ENCODE measurements around the gene S100Z.
"Not testable (repeated sequence)": the region's sequence is repeated elsewhere in the genome, so short reads cannot be mapped to it uniquely, and the experiment has no call there.

Gene S100Z

GRCh38 chr5:76874088-76874581, 24.3 kb downstream of the S100Z start:
- no peak overlapping the region for H3K4me3 ChIP-seq (ENCODE audit: low read depth, low read length)
- DNase-seq, result no peak
- H3K27ac ChIP-seq, result no peak overlapping the region
- H3K36me3 ChIP-seq, result no peaks in the 10 kb centered on the region
- no peaks in the 10 kb centered on the region for H3K27me3 ChIP-seq (ENCODE audit: insufficient read depth, low read depth, severe bottlenecking)
- TF ChIP-seq CTCF (IDR thresholded peaks at IDR 0.05; ENCODE audit: low read depth, low read length), result no peak
- H3K9me3 ChIP-seq (ENCODE audit: severe bottlenecking), result no peaks in the 10 kb centered on the region

GRCh38 chr5:76888733-76889300, 39.0 kb downstream of the S100Z start:
- H3K9me3 ChIP-seq (ENCODE audit: severe bottlenecking), result no peaks in the 10 kb centered on the region
- H3K4me3 ChIP-seq (ENCODE audit: low read depth, low read length), result no peak overlapping the region
- H3K36me3 ChIP-seq, result no peaks in the 10 kb centered on the region
- H3K27me3 ChIP-seq (ENCODE audit: insufficient read depth, low read depth, severe bottlenecking), result no peaks in the 10 kb centered on the region
- TF ChIP-seq CTCF (IDR thresholded peaks at IDR 0.05; ENCODE audit: low read depth, low read length), result no peak
- no peak overlapping the region for H3K27ac ChIP-seq
- no peak for DNase-seq

GRCh38 chr5:76893294-76893693, 43.5 kb downstream of the S100Z start:
- Histone ChIP-seq H3K36me3 (no peaks in the 10 kb centered on the region), H3K9me3 (ENCODE audit: severe bottlenecking) (peaks cover 6% of the 10 kb centered on the region), H3K27ac (no peak overlapping the region), H3K4me3 (ENCODE audit: low read depth, low read length) (no peak overlapping the region), H3K27me3 (ENCODE audit: insufficient read depth, low read depth, severe bottlenecking) (no peaks in the 10 kb centered on the region)
- no peak for DNase-seq
- TF ChIP-seq CTCF (IDR thresholded peaks at IDR 0.05; ENCODE audit: low read depth, low read length), result no peak

GRCh38 chr5:76896196-76896595, 46.4 kb downstream of the S100Z start:
- TF ChIP-seq CTCF (IDR thresholded peaks at IDR 0.05; ENCODE audit: low read depth, low read length), result no peak
- Histone ChIP-seq H3K27me3 (ENCODE audit: insufficient read depth, low read depth, severe bottlenecking) (no peaks in the 10 kb centered on the region), H3K4me3 (ENCODE audit: low read depth, low read length) (no peak overlapping the region), H3K9me3 (ENCODE audit: severe bottlenecking) (peaks cover 8% of the 10 kb centered on the region), H3K27ac (no peak overlapping the region), H3K36me3 (no peaks in the 10 kb centered on the region)
- no peak for DNase-seq

GRCh38 chr5:76901522-76901921, 51.7 kb downstream of the S100Z start:
- Histone ChIP-seq H3K9me3 (ENCODE audit: severe bottlenecking) (peaks cover 6% of the 10 kb centered on the region), H3K36me3 (no peaks in the 10 kb centered on the region), H3K27me3 (ENCODE audit: insufficient read depth, low read depth, severe bottlenecking) (no peaks in the 10 kb centered on the region), H3K27ac (no peak overlapping the region), H3K4me3 (ENCODE audit: low read depth, low read length) (no peak overlapping the region)
- no peak for DNase-seq
- no peak for TF ChIP-seq CTCF (IDR thresholded peaks at IDR 0.05; ENCODE audit: low read depth, low read length)

- no peak for DNase-seq
- Histone ChIP-seq H3K9me3 (ENCODE audit: severe bottlenecking) (no peaks in the 10 kb centered on the region), H3K36me3 (no peaks in the 10 kb centered on the region), H3K27me3 (ENCODE audit: insufficient read depth, low read depth, severe bottlenecking) (no peaks in the 10 kb centered on the region), H3K27ac (no peak overlapping the region), H3K4me3 (ENCODE audit: low read depth, low read length) (no peak overlapping the region)
- no peak for TF ChIP-seq CTCF (IDR thresholded peaks at IDR 0.05; ENCODE audit: low read depth, low read length)
Observed at GRCh38 chr5:76908166-76908565, 58.4 kb downstream of the S100Z start.

- H3K4me3 ChIP-seq (ENCODE audit: low read depth, low read length); H3K9me3 ChIP-seq (ENCODE audit: severe bottlenecking); H3K27me3 ChIP-seq (ENCODE audit: insufficient read depth, low read depth, severe bottlenecking); H3K36me3 ChIP-seq; DNase-seq; H3K27ac ChIP-seq: not testable (repeated sequence)
Observed at GRCh38 chr5:76910344-76910933, 60.6 kb downstream of the S100Z start.

GRCh38 chr5:76914671-76915070, 64.9 kb downstream of the S100Z start:
- H3K27ac ChIP-seq; H3K36me3 ChIP-seq; DNase-seq; H3K9me3 ChIP-seq (ENCODE audit: severe bottlenecking); H3K27me3 ChIP-seq (ENCODE audit: insufficient read depth, low read depth, severe bottlenecking); H3K4me3 ChIP-seq (ENCODE audit: low read depth, low read length): not testable (repeated sequence)
